Fibroblast of mammary gland (primary cell): ENCODE measurements around the gene RHOT2.
A peak's percentile ranks its signal among the peaks of the same experiment; 100 is the strongest.

ENCODE experiments used
- DNase-seq: peaks from one replicate; pipeline ENCODE4 v3.0.0-alpha.2; 2010; ENCODE audit warnings: low read depth
- H3K4me3 ChIP-seq: 2 replicates; pipeline ENCODE4 v1.5.1; 2011; ENCODE audit warnings: low read depth, mild to moderate bottlenecking, low read length, moderate library complexity; ENCODE audit not compliant: control insufficient read depth
- CTCF ChIP-seq: conservative IDR thresholded peaks from 2 replicates; pipeline ENCODE4 v1.5.1; 2011; ENCODE audit warnings: low read depth, low read length, inconsistent platforms; ENCODE audit not compliant: control insufficient read depth, insufficient read depth

The RHOT2 gene

GRCh38 chr16:633336-634050 is 34.4 kb upstream of the RHOT2 start:
- no peak for TF ChIP-seq CTCF
- no peak for DNase-seq
- H3K4me3 ChIP-seq, result no peak overlapping the region

GRCh38 chr16:634051-634670 is 33.8 kb upstream of the RHOT2 start:
- H3K4me3 ChIP-seq, result no peak overlapping the region
- no peak for TF ChIP-seq CTCF

GRCh38 chr16:634996-635395 is 32.9 kb upstream of the RHOT2 start:
- no peak for TF ChIP-seq CTCF
- peak overlapping the region; percentile 77 for H3K4me3 ChIP-seq
- DNase-seq, result no peak

More at GRCh38 chr16:634051-634670, 33.8 kb upstream of the RHOT2 start:
- DNase-seq, result no peak

GRCh38 chr16:635573-636205 is 32.2 kb upstream of the RHOT2 start:
- TF ChIP-seq CTCF, result no peak
- H3K4me3 ChIP-seq, result peak overlapping the region; percentile 77
- no peak for DNase-seq

GRCh38 chr16:636206-637080 is 31.5 kb upstream of the RHOT2 start, which contains the start of gene METTL26:
Gene METTL26 (minus strand): TSS chr16:636305. CDS start chr16:636290, 15 bp downstream.
- no peak for TF ChIP-seq CTCF
- DNase-seq, result peak; percentile 91
- H3K4me3 ChIP-seq, result peak within 1 kb of the TSS; percentile 77

GRCh38 chr16:637081-638018 is 30.6 kb upstream of the RHOT2 start:
- peak; percentile 80 for DNase-seq
- TF ChIP-seq CTCF, result no peak
- H3K4me3 ChIP-seq, result peak overlapping the region; percentile 77
